CD4-positive, CD25-positive, alpha-beta regulatory T cell (primary cell): ENCODE measurements around the gene POLR2J3. TPM values are rescaled to one million over a fixed set of nuclear protein-coding genes. Genes with fewer than 3 reads are reported as not detected.
A peak's percentile ranks its signal among the peaks of the same experiment; 100 is the strongest.
"Not testable (repeated sequence)": the region's sequence is repeated elsewhere in the genome, so short reads cannot be mapped to it uniquely, and the experiment has no call there.

ENCODE experiments used
- ATAC-seq, 2 donors: fragments of 150-1000 bp; cut with Tn5 transposase; one replicate each; pipeline ENCODE4 v1.10.0; 2021; ENCODE audit warnings: low read depth in 2 of 2, moderate number of reproducible peaks in 2 of 2, moderate library complexity in 1 of 2
- DNase-seq, 3 donors: peaks; one replicate each; pipeline versions ENCODE4 v3.0.0 to v3.0.0-alpha.2; 2012 to 2022; ENCODE audit warnings: mixed read lengths in 1 of 3
- H3K27ac ChIP-seq: one replicate; pipeline ENCODE4 v1.7.0; 2013; ENCODE audit warnings: mild to moderate bottlenecking, low read length; ENCODE audit not compliant: insufficient read depth, poor library complexity, severe bottlenecking
- H3K27me3 ChIP-seq: one replicate; pipeline ENCODE4 v1.7.0; 2013; ENCODE audit warnings: low read length; ENCODE audit not compliant: control insufficient read depth, insufficient read depth
- H3K36me3 ChIP-seq: one replicate; pipeline ENCODE4 v1.7.0; 2013; ENCODE audit warnings: mild to moderate bottlenecking, low read length, moderate library complexity; ENCODE audit not compliant: control insufficient read depth, insufficient read depth
- H3K4me1 ChIP-seq: 2 replicates; pipeline ENCODE4 v1.7.0; 2013; ENCODE audit warnings: mild to moderate bottlenecking, low read length; ENCODE audit not compliant: insufficient read depth, control insufficient read depth, poor library complexity, severe bottlenecking
- H3K4me3 ChIP-seq: one replicate; pipeline ENCODE4 v1.7.0; 2013; ENCODE audit warnings: low read depth, mild to moderate bottlenecking, low read length, moderate library complexity
- H3K9me3 ChIP-seq, 2 experiments: 1 replicate in 1 of 2; 2 replicates in 1 of 2; pipeline ENCODE4 v1.7.0; 2013; ENCODE audit warnings: low read length in 2 of 2, mild to moderate bottlenecking in 1 of 2, moderate library complexity in 1 of 2; ENCODE audit not compliant: control insufficient read depth in 2 of 2
- H3K27ac Mint-ChIP-seq, 3 donors: one replicate each; pipeline ENCODE4 v1.8.0; 2020 to 2022; ENCODE audit warnings: mild to moderate bottlenecking in 3 of 3, mixed read lengths in 3 of 3, moderate library complexity in 2 of 3
- H3K27me3 Mint-ChIP-seq: one replicate; pipeline ENCODE4 v1.8.0; 2022; ENCODE audit warnings: mild to moderate bottlenecking, mixed read lengths
- H3K36me3 Mint-ChIP-seq: one replicate; pipeline ENCODE4 v1.8.0; 2020; ENCODE audit warnings: mixed read lengths
- H3K4me1 Mint-ChIP-seq, 4 donors: one replicate each; pipeline ENCODE4 v1.8.0; 2020 to 2022; ENCODE audit warnings: mixed read lengths in 4 of 4, mild to moderate bottlenecking in 1 of 4
- H3K4me3 Mint-ChIP-seq, 4 donors: one replicate each; pipeline ENCODE4 v1.8.0; 2020 to 2022; ENCODE audit warnings: mild to moderate bottlenecking in 4 of 4, mixed read lengths in 4 of 4, moderate library complexity in 3 of 4
- H3K9me3 Mint-ChIP-seq, 7 donors: one replicate each; pipeline ENCODE4 v1.8.0; 2020 to 2022; ENCODE audit warnings: mixed read lengths in 7 of 7, mild to moderate bottlenecking in 3 of 7, moderate library complexity in 2 of 7
- polyA plus RNA-seq, 4 donors: library from polyadenylated mRNA; unstranded; fragments of 300-500 nt; fragmentation: Illumina TruSeq; gene quantifications; one replicate each; pipeline ENCODE4 v1.2.3, GENCODE V29; 2021
- total RNA-seq: library from RNA; stranded (reverse); gene quantifications from one replicate; pipeline ENCODE4 v1.2.3, GENCODE V29; 2022

Gene POLR2J3
- total and polyA plus RNA-seq, 5 donors from 2014 or later: 19.9 to 214 (median 28.9) TPM

GRCh38 chr7:102527182-102527581 lies 45.2 kb downstream of the POLR2J3 start:
- H3K36me3 ChIP-seq, H3K4me1 Mint-ChIP-seq, H3K27ac ChIP-seq, H3K36me3 Mint-ChIP-seq, DNase-seq, ATAC-seq, H3K27ac Mint-ChIP-seq, H3K27me3 Mint-ChIP-seq, H3K4me3 Mint-ChIP-seq, H3K9me3 ChIP-seq, H3K27me3 ChIP-seq, H3K4me3 ChIP-seq, H3K9me3 Mint-ChIP-seq, H3K4me1 ChIP-seq: not testable (repeated sequence)

DNA sequence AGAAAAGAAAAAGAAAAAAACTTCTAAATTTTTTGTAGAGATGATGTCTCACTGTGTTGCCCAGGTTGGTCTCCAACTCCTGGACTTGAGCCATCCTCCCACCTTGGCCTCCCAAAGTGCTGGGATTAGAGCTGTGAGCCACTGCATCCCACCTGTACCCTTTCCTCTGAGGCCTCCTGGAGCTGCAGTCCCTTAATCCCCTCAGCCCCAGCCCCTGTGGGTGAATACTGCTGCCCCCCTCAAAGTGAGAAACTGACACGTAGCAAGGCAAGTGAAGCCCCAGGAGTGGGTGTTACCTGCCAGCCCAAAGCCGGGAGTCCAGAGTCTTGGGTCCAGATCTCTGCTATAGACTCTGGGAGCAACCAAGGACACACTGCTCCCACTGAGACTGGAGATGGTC lies 47.6 kb downstream of the POLR2J3 start:
- not testable (repeated sequence) for H3K27ac Mint-ChIP-seq, H3K4me1 ChIP-seq, H3K27ac ChIP-seq, H3K4me3 ChIP-seq, H3K4me1 Mint-ChIP-seq, H3K27me3 ChIP-seq, ATAC-seq, DNase-seq, H3K4me3 Mint-ChIP-seq, H3K9me3 Mint-ChIP-seq, H3K36me3 Mint-ChIP-seq, H3K27me3 Mint-ChIP-seq, H3K9me3 ChIP-seq, H3K36me3 ChIP-seq

GRCh38 chr7:102520797-102521196 lies 51.6 kb downstream of the POLR2J3 start:
- not testable (repeated sequence) for H3K4me1 Mint-ChIP-seq, ATAC-seq, H3K36me3 Mint-ChIP-seq, H3K4me1 ChIP-seq, DNase-seq, H3K4me3 ChIP-seq, H3K27ac Mint-ChIP-seq, H3K27ac ChIP-seq, H3K4me3 Mint-ChIP-seq, H3K27me3 ChIP-seq, H3K27me3 Mint-ChIP-seq, H3K36me3 ChIP-seq, H3K9me3 Mint-ChIP-seq, H3K9me3 ChIP-seq

DNA sequence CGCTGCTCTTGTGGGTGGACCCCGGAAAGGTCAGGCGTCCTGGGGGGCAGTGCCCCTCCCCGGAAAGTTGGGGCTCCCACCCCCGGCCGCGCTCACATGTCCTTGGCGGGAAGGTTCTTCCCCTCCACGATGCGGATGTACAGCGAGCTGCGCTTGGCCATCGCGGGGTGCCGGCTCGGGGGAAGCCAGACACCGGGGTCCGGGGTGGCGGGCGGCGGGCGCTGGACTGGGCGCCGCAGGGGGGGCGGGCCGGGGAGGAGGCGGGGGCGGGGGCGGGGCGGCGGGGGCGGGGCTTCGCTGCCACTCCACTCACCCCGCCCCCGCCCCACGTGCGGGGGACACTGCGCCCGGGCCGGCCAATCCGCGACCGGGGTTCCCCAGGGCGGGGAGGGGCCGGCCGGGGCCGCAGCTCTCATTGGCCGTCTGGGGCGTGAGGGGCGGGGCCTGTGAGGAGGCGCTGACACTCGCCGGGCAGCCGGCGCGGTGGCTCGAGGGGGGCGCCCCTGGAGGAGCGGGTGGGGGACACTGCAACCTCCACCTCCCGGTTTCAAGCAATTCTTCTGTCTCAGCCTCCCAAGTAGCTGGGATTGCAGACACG lies 54.7 kb downstream of the POLR2J3 start, which contains the start of gene RASA4B:
Gene RASA4B (minus strand): TSS at position 228 of the 598 bp plus-strand sequence. CDS start 67 bp downstream, at position 161.
- H3K27ac Mint-ChIP-seq, H3K4me1 Mint-ChIP-seq, H3K4me1 ChIP-seq, H3K36me3 ChIP-seq, H3K36me3 Mint-ChIP-seq, H3K27me3 Mint-ChIP-seq, H3K27me3 ChIP-seq, H3K9me3 Mint-ChIP-seq, H3K27ac ChIP-seq, H3K9me3 ChIP-seq: not testable (repeated sequence)
- H3K4me3 ChIP-seq: peak within 1 kb of the TSS; percentile 44
- peak within 1 kb of the TSS in 2 of 4 donors; percentile 38 to 62 for H3K4me3 Mint-ChIP-seq
- DNase-seq (peak in 2 of 3 donors; percentile 2 to 37), ATAC-seq (peak; percentile 98)

Other genes with a start within 250 kb of the POLR2J3 start
- not detected for gene SPDYE6, start 216.1 kb downstream of the POLR2J3 start, total RNA-seq
- gene SPDYE6, start 216.1 kb downstream of the POLR2J3 start, polyA plus RNA-seq: under 1 TPM in 2 of 4 donors, not detected in 2; 0.16 to 0.22 TPM
- 47.7 TPM for gene PRKRIP1, start 176.2 kb downstream of the POLR2J3 start, total RNA-seq
- 10 to 100 TPM; 12.3 to 15.5 (median 14.8) TPM for gene PRKRIP1, start 176.2 kb downstream of the POLR2J3 start, polyA plus RNA-seq
- gene ORAI2, start 139.0 kb downstream of the POLR2J3 start, total RNA-seq: 14.6 TPM
- 10 to 100 TPM; 15.8 to 26.6 (median 17.7) TPM for gene ORAI2, start 139.0 kb downstream of the POLR2J3 start, polyA plus RNA-seq
- gene ALKBH4, start 107.7 kb downstream of the POLR2J3 start, total RNA-seq: 7.4 TPM
- 10 to 100 TPM; 18.4 to 20.6 (median 19.4) TPM for gene ALKBH4, start 107.7 kb downstream of the POLR2J3 start, polyA plus RNA-seq
- gene LRWD1, start 107.6 kb downstream of the POLR2J3 start, total RNA-seq: 12.9 TPM
- gene LRWD1, start 107.6 kb downstream of the POLR2J3 start, polyA plus RNA-seq: 10 to 100 TPM; 12.4 to 15.3 (median 13.7) TPM
- 39.1 TPM for gene POLR2J, start 93.7 kb downstream of the POLR2J3 start, total RNA-seq
- gene POLR2J, start 93.7 kb downstream of the POLR2J3 start, polyA plus RNA-seq: 100 to 1,000 TPM in 3 of 4 donors, 10 to 100 TPM in 1; 73.9 to 109 (median 104) TPM
- 32.4 TPM for gene RASA4B, start 54.8 kb downstream of the POLR2J3 start, total RNA-seq
- 10 to 100 TPM in 1 of 4 donors, 1 to 10 TPM in 3; 8.0 to 14.2 (median 9.3) TPM for gene RASA4B, start 54.8 kb downstream of the POLR2J3 start, polyA plus RNA-seq
- 98.1 TPM for gene UPK3BL2, start 28.9 kb downstream of the POLR2J3 start, total RNA-seq
- gene UPK3BL2, start 28.9 kb downstream of the POLR2J3 start, polyA plus RNA-seq: 1 to 10 TPM in 3 of 4 donors, under 1 TPM in 1; 0.86 to 3.3 (median 1.5) TPM
- gene SPDYE2, start 21.4 kb downstream of the POLR2J3 start, total RNA-seq: 0.39 TPM
- under 1 TPM; 0.19 to 0.66 (median 0.47) TPM for gene SPDYE2, start 21.4 kb downstream of the POLR2J3 start, polyA plus RNA-seq
- 67.5 TPM for gene RASA4, start 44.2 kb upstream of the POLR2J3 start, total RNA-seq
- 10 to 100 TPM; 17.7 to 24.2 (median 19.3) TPM for gene RASA4, start 44.2 kb upstream of the POLR2J3 start, polyA plus RNA-seq
- 119 TPM for gene UPK3BL1, start 70.2 kb upstream of the POLR2J3 start, total RNA-seq
- gene UPK3BL1, start 70.2 kb upstream of the POLR2J3 start, polyA plus RNA-seq: 10 to 100 TPM in 3 of 4 donors, 1 to 10 TPM in 1; 9.7 to 32.6 (median 21.9) TPM
- gene SPDYE2B, start 77.7 kb upstream of the POLR2J3 start, total RNA-seq: not detected
- under 1 TPM in 1 of 4 donors, not detected in 3; 0.41 TPM for gene SPDYE2B, start 77.7 kb upstream of the POLR2J3 start, polyA plus RNA-seq
- gene POLR2J2, start 99.1 kb upstream of the POLR2J3 start, total RNA-seq: 56.4 TPM
- 1 to 10 TPM; 1.3 to 3.3 (median 1.9) TPM for gene POLR2J2, start 99.1 kb upstream of the POLR2J3 start, polyA plus RNA-seq
- 6.4 TPM for gene FAM185A, start 176.4 kb upstream of the POLR2J3 start, total RNA-seq
- 1 to 10 TPM; 6.1 to 7.3 (median 6.6) TPM for gene FAM185A, start 176.4 kb upstream of the POLR2J3 start, polyA plus RNA-seq